MCF 10A (cell line): Measurements from ENCODE around the gene PGAM2. TPM values are rescaled to one million over a fixed set of nuclear protein-coding genes. Genes with fewer than 3 reads are reported as not detected.

Experiments used
- BruUV-seq: library from RNA; stranded (reverse); fragments of 400-500 nt; replicated peaks from 2 replicates; lab custom pipeline; 2021; lab: Mats Ljungman, UMichigan
- CTCF ChIA-PET: fragments of 300-600 bp; sonication (Branson Sonifier 250); formaldehyde crosslinking; extraction: SDS; loops from one replicate; lab custom pipeline; 2021; ENCODE audit warnings: antibody characterized with exemption, inconsistent platforms; lab: Yijun Ruan, JAX
- POLR2A ChIA-PET: fragments of 300-600, 350-650 bp; sonication (Branson Sonifier 250); formaldehyde crosslinking; extraction: SDS; loops from one replicate; lab custom pipeline; 2020; ENCODE audit warnings: antibody characterized with exemption, inconsistent platforms; lab: Yijun Ruan, JAX
- DNase-seq: peaks from one replicate; pipeline ENCODE4 v3.0.0-alpha.2; 2018; ENCODE audit not compliant: unreplicated experiment
- H3K27ac Mint-ChIP-seq: one replicate; pipeline ENCODE4 v1.8.0; 2022; ENCODE audit warnings: mild to moderate bottlenecking, low read depth, mixed read lengths; ENCODE audit not compliant: unreplicated experiment
- H3K27me3 Mint-ChIP-seq: one replicate; pipeline ENCODE4 v1.8.0; 2022; ENCODE audit warnings: mixed read lengths; ENCODE audit not compliant: insufficient read depth, unreplicated experiment
- H3K36me3 Mint-ChIP-seq: one replicate; pipeline ENCODE4 v1.8.0; 2022; ENCODE audit warnings: mild to moderate bottlenecking, moderate library complexity, mixed read lengths; ENCODE audit not compliant: insufficient read depth, unreplicated experiment
- H3K4me1 Mint-ChIP-seq: one replicate; pipeline ENCODE4 v1.8.0; 2022; ENCODE audit warnings: mixed read lengths; ENCODE audit not compliant: insufficient read depth, unreplicated experiment
- H3K4me3 Mint-ChIP-seq: one replicate; pipeline ENCODE4 v1.8.0; 2022; ENCODE audit warnings: mild to moderate bottlenecking, moderate library complexity, mixed read lengths; ENCODE audit not compliant: unreplicated experiment
- H3K9me3 Mint-ChIP-seq: one replicate; pipeline ENCODE4 v1.8.0; 2022; ENCODE audit warnings: mixed read lengths; ENCODE audit not compliant: unreplicated experiment
- intact Hi-C: fragments of 100-400 bp; cut with micrococcal nuclease; formaldehyde crosslinking; loops from 2 replicates; pipeline ENCODE4 v1.14.1; 2022
- total RNA-seq: library from RNA; stranded (reverse); gene quantifications from 2 replicates; pipeline ENCODE4 v1.2.3, GENCODE V29; 2022
- TF ChIP-seq, protein P1 (sequence below): fragments of 200-600 bp; IDR thresholded peaks from one replicate; pipeline ENCODE4 v1.8.0; 2022; ENCODE audit warnings: antibody characterized with exemption, mild to moderate bottlenecking; ENCODE audit not compliant: unreplicated experiment

The PGAM2 gene
- total RNA-seq, 1 experiment from 2014 or later: not detected

DNA sequence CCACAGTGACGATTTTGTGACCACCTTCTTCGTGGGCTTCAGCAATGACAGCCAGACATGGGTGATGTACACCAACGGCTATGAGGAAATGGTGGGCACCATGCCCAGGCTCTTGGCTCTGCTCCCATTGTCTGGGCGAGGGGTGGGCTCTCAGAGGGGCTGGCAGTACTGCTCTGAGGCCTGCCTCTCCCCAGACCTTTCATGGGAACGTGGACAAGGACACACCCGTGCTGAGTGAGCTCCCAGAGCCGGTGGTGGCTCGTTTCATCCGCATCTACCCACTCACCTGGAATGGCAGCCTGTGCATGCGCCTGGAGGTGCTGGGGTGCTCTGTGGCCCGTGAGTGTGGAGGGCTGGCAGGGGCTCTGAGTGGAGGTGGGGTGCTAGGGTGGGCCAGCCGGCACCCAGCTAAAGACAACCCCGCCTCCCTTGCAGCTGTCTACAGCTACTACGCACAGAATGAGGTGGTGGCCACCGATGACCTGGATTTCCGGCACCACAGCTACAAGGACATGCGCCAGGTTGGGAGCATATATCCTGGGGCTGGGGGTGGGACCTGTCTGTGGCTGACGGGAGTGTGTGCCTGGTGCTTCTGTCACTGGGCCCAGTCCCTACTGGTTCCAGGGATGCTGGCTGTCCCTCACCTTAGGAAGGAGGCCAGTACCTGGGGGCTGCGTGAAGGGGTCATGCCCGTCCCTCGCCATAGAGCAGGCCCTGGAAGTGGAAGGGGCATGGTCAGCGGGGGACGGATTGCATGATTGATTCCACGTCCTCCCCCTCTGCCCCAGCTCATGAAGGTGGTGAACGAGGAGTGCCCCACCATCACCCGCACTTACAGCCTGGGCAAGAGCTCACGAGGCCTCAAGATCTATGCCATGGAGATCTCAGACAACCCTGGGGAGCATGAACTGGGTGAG lies 45.6 kb upstream of the PGAM2 start:
- Mint-ChIP-seq H3K27me3 (no peaks in the 10 kb centered on the region), H3K4me3 (no peak overlapping the region), H3K27ac (no peak overlapping the region), H3K9me3 (no peaks in the 10 kb centered on the region), H3K36me3 (peaks cover 23% of the 10 kb centered on the region), H3K4me1 (no peaks in the 10 kb centered on the region)
- ChIA-PET POLR2A (interaction anchor here (0.6 to 2.3 kb wide), 4 partner anchors 11 to 43 kb away, joined by 3 to 8 read pairs (median 4); no protein-coding TSS in a partner anchor), CTCF (interaction anchor here (0.6 to 0.9 kb wide), 3 partner anchors 12 to 458 kb away, joined by 3 to 5 read pairs (median 4); partner anchors contain the start of gene POLD2)
- TF ChIP-seq, protein P1, sequence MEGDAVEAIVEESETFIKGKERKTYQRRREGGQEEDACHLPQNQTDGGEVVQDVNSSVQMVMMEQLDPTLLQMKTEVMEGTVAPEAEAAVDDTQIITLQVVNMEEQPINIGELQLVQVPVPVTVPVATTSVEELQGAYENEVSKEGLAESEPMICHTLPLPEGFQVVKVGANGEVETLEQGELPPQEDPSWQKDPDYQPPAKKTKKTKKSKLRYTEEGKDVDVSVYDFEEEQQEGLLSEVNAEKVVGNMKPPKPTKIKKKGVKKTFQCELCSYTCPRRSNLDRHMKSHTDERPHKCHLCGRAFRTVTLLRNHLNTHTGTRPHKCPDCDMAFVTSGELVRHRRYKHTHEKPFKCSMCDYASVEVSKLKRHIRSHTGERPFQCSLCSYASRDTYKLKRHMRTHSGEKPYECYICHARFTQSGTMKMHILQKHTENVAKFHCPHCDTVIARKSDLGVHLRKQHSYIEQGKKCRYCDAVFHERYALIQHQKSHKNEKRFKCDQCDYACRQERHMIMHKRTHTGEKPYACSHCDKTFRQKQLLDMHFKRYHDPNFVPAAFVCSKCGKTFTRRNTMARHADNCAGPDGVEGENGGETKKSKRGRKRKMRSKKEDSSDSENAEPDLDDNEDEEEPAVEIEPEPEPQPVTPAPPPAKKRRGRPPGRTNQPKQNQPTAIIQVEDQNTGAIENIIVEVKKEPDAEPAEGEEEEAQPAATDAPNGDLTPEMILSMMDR: no peak
- DNase-seq: peak; percentile 13
- no TSS peak for BruUV-seq
- intact Hi-C loops: no loop called here

GRCh38 chr7:44109991-44110390 lies 44.6 kb upstream of the PGAM2 start:
- no TSS peak for BruUV-seq
- POLR2A ChIA-PET: interaction anchor here (1.4 kb wide), 1 partner anchor 15 kb away, joined by 5 read pairs; no protein-coding TSS in a partner anchor
- Mint-ChIP-seq H3K9me3 (no peaks in the 10 kb centered on the region), H3K27me3 (no peaks in the 10 kb centered on the region), H3K4me3 (no peak overlapping the region), H3K4me1 (peaks cover 7% of the 10 kb centered on the region), H3K36me3 (peaks cover 22% of the 10 kb centered on the region), H3K27ac (no peak overlapping the region)
- no peak for DNase-seq
- intact Hi-C loops: no loop called here
- TF ChIP-seq, protein P1: no peak
- CTCF ChIA-PET: no interaction called here

DNA sequence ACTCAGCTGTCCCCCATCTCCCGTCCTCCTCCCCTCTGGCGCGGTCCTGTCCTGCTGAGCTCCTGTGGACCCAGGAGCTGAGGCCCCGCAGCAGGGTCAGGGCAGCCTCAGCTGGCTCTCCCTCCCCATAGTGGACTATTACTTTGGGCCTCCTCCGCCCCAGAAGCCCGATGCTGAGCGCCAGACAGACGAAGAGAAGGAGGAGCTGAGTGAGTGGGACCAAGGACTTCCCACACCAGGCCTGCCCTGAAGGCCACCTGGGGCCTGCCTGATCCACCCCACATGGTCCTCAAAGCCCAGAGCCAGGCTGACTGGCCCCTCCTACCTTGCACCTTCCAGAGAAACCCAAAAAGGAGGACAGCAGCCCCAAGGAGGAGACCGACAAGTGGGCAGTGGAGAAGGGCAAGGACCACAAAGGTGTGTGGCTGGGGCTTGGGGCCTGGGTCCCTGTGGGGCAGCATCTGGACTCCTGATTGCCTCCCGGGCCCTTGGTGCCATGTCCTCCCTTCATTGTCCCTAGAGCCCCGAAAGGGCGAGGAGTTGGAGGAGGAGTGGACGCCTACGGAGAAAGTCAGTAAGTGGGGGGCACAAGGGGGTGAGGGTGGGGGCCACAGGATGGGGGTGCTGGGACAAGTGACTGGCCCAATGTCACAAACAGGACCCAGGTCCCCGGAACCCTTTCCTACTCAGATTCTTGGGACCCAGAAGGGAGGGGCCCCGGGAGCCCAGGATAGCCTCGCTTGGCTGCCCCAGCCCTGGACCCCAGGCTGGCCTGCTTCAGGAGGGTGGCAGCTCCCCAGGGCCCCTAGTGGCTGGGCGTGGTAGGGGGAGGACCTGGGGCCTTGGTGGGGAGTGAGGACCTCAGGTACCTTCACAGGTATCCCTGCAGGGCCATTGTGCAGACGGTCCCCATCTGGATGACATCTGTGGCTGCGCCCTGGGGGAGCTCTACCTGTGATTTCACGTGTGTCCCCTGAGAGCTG lies 43.7 kb upstream of the PGAM2 start:
- no TSS peak for BruUV-seq
- ChIA-PET CTCF (interaction anchor here (0.7 kb wide), 1 partner anchor 15 kb away, joined by 4 read pairs; the partner anchor contains the start of gene POLD2), POLR2A (no interaction called here)
- Mint-ChIP-seq H3K9me3 (no peaks in the 10 kb centered on the region), H3K4me3 (no peak overlapping the region), H3K27me3 (no peaks in the 10 kb centered on the region), H3K4me1 (peaks cover 7% of the 10 kb centered on the region), H3K27ac (no peak overlapping the region), H3K36me3 (peaks cover 14% of the 10 kb centered on the region)
- TF ChIP-seq, protein P1: no peak
- DNase-seq: no peak
- intact Hi-C loops: no loop called here
